Measurements from ENCODE around the gene TRPC4AP.
"Not testable (repeated sequence)": the region's sequence is repeated elsewhere in the genome, so short reads cannot be mapped to it uniquely, and the experiment has no call there.

TRPC4AP gene

DNA sequence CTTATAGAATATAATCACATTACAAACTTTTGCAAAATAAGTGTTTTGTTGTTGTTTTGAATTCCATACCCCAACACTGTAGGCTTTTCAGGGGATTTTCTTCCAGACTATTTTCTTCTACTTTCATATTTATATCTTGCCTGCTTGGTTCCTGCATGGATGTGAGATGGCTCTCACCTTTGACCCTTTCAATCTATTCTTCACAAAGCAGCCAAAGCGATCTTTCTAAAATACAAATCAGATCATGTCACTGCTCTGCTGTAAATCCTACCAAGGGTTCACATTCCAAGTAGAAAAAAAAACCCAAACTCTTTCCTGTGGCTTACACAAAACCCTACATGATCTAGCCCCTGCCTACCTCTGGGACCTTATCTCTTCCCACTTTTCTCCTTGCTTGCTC lies 25.0 kb upstream of the TRPC4AP start:
- DNase-seq (ENCODE audit: low spot score), result no peak
- in situ Hi-C loops (cut with MboI; ENCODE audit: low pct_unique_long_range_greater_than_20kb, low sequenced_read_pairs, unreplicated experiment), result no loop called here
- TF ChIP-seq, protein P1, sequence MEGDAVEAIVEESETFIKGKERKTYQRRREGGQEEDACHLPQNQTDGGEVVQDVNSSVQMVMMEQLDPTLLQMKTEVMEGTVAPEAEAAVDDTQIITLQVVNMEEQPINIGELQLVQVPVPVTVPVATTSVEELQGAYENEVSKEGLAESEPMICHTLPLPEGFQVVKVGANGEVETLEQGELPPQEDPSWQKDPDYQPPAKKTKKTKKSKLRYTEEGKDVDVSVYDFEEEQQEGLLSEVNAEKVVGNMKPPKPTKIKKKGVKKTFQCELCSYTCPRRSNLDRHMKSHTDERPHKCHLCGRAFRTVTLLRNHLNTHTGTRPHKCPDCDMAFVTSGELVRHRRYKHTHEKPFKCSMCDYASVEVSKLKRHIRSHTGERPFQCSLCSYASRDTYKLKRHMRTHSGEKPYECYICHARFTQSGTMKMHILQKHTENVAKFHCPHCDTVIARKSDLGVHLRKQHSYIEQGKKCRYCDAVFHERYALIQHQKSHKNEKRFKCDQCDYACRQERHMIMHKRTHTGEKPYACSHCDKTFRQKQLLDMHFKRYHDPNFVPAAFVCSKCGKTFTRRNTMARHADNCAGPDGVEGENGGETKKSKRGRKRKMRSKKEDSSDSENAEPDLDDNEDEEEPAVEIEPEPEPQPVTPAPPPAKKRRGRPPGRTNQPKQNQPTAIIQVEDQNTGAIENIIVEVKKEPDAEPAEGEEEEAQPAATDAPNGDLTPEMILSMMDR (IDR thresholded peaks at IDR 0.05; ENCODE audit: extremely low read depth, insufficient read depth, missing control alignments), result no peak

DNA sequence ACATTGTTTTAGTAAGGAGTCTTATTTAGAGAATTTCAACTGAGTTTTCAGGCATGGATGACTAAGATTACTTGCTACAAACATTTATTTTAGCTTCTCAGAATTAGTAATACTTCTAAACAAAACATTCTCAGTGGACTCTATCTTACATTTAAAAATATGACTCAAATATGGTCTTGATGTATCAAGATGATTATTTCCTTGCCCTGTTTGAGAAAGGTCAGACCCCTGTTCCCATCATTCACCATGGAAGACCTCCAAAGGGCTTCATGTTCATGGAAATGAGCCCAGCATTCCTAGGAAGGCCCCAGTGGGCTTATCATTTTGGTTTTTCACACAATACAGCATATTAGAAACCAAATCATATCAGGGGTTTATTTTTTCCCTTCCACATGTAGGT lies 24.6 kb upstream of the TRPC4AP start:
- in situ Hi-C loops (cut with MboI; ENCODE audit: low pct_unique_long_range_greater_than_20kb, low sequenced_read_pairs, unreplicated experiment), result no loop called here
- DNase-seq (ENCODE audit: low spot score), result no peak
- TF ChIP-seq, protein P1 (IDR thresholded peaks at IDR 0.05; ENCODE audit: extremely low read depth, insufficient read depth, missing control alignments), result no peak

DNA sequence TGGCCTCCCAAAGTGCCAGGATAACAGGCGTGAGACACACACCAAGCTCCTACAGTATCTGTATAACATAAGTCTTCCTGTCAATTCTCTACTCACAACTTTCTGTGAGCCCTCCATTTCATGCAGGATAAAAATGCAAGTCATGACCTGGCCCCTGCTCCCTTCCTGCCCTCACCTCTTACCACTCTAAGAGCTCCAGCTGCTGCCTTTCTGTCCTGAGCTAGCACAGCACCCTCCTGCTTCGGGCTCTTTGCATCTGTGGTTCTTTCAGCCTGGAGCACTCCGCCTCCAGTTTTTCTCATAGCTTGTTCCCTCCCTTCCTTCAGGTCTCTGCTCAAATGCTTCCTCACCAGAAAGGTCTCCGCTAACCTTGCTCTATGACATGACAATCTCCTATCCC lies 23.7 kb upstream of the TRPC4AP start:
- in situ Hi-C loops (cut with MboI; ENCODE audit: low pct_unique_long_range_greater_than_20kb, low sequenced_read_pairs, unreplicated experiment), result no loop called here
- no peak for DNase-seq (ENCODE audit: low spot score)
- TF ChIP-seq, protein P1 (IDR thresholded peaks at IDR 0.05; ENCODE audit: extremely low read depth, insufficient read depth, missing control alignments), result no peak

DNA sequence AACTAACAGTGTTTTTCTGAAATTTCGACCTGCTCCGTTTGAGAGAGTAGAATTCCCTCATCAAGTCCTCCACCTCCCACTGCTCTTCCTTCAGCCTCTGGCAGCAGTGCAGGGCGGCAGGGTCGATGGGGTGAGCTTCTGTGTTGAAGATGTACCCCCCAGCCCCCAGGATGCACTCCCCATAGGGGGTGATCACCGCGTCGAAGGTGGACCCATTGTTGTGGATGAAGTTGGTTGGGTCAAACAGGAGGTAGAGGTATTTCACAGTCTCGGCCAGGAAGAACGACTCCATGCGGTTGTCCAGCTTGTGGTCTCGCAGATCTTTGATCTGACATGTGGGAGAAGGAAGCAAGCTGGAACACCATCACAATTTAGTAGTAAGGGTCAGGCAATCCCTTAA lies 23.0 kb upstream of the TRPC4AP start:
- in situ Hi-C loops (cut with MboI; ENCODE audit: low pct_unique_long_range_greater_than_20kb, low sequenced_read_pairs, unreplicated experiment), result no loop called here
- no peak for DNase-seq (ENCODE audit: low spot score)
- TF ChIP-seq, protein P1 (IDR thresholded peaks at IDR 0.05; ENCODE audit: extremely low read depth, insufficient read depth, missing control alignments), result no peak

DNA sequence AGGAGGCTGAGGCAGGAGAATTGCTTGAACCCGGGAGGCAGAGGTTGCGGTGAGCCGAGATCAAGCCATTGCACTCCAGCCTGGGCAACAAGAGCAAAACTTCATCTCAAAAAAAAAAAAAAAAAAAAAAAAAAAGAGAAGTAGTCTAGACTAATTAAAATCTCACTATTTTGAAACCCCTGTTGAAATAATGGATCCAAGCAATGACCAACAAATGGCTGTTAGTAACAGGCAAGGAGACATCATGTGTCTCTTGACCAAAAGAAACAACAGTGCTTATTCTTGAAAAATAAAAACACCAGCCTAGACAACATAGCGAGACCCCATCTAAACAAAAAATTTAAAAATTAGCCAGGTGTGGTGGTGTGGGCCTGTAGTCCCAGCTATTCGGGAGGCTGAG lies 19.7 kb upstream of the TRPC4AP start:
- DNase-seq (ENCODE audit: low spot score); in situ Hi-C loops (cut with MboI; ENCODE audit: low pct_unique_long_range_greater_than_20kb, low sequenced_read_pairs, unreplicated experiment): not testable (repeated sequence)

DNA sequence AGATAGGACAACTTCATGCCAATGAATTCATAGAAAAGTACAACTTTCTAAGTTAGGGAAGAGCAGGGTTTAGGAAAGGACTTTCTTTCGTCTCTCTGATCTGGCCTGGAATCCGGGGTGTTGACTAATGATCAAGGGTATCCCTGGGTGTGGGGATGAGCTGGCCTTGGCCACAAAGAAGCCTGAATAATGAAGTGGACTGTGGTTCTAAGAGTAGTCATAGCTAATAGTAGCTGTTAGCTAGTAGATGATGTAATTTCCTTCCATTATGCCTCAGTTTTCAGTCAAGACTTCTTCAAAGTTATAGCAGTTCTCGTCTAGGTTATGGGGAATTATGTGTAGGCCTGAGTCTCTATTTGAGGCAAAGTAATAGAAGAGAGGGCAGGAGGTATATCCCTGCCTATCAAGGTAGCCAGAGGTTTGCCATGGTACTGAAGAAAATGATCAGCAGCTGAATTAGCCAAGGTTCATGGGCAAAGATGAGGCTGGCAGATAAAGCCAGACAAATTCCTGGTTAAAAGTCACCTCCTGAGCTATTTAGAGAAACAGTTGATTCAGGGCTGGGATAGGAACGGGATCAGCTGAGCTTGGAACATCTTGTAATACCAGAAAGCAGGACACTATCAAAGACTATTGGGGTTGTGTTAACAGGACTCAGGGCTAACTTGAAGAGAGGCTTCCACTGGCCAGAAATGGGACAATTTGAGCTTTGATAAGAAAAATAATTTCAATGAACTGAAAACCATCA lies 18.7 kb upstream of the TRPC4AP start:
- DNase-seq (ENCODE audit: low spot score), result no peak
- TF ChIP-seq, protein P1 (IDR thresholded peaks at IDR 0.05; ENCODE audit: extremely low read depth, insufficient read depth, missing control alignments), result no peak
- in situ Hi-C loops (cut with MboI; ENCODE audit: low pct_unique_long_range_greater_than_20kb, low sequenced_read_pairs, unreplicated experiment), result no loop called here

DNA sequence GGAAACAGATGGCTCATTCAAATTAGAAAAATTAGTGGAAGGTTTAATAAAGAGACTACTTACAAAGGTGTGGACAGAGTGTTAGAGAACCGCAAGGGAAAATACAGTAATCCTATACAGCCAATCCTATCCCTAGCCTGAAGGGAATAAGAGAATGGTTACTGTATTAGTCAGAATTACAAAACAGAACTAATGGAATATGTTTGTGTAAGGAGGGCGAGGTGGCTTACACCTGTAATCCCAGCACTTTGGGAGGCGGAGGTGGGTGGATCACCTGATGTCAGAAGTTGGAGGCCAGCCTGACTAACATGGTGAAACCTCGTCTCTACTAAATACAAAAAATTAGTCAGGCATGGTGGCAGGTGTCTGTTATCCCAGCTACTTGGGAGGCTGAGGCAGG lies 16.3 kb upstream of the TRPC4AP start:
- DNase-seq (ENCODE audit: low spot score), result no peak
- in situ Hi-C loops (cut with MboI; ENCODE audit: low pct_unique_long_range_greater_than_20kb, low sequenced_read_pairs, unreplicated experiment), result no loop called here
- TF ChIP-seq, protein P1 (IDR thresholded peaks at IDR 0.05; ENCODE audit: extremely low read depth, insufficient read depth, missing control alignments), result no peak
